NCI-H1105 (cell line): ENCODE data around the gene RGCC.

Source experiments
- DNase-seq: peaks from one replicate; lab custom pipeline; 2025; lab: John Stamatoyannopoulos, UW

The RGCC gene

GRCh38 chr13:41453620-41454019 lies 3.7 kb upstream of the RGCC start:
- DNase-seq: no peak

GRCh38 chr13:41454170-41454569 lies 3.2 kb upstream of the RGCC start:
- no peak for DNase-seq

DNA sequence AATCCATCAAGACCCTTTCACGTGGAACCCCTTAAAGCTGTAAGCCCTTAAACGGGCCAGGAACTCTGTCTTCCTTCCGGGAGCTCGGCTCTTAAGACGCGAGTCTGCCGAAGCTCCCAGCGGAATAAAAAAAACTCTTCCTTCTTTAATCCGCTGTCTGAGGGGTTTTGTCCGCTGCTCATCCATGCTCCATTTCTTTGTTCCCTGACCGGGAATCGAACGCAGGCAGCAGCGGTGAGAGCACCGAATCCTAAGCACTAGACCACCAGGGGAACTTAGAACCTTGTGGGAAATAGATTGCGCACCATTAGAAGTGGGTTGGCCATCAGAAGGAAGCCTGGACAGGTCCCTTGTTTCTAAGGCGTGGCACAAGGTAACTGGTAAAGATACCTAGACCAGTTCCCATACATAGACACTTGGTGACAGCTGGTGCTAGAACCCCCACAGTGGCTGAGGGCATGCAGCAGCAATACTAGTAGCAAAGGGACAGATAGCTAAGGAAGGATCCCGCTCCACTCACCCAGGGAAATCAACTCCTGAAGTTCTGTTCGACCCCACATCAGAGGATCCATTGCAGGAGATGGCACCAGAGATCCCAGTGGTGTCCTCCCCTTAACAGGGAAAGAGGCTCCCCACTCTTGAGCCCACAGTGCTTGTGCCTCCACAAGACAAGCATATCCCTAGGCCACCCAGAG lies 1.5 kb upstream of the RGCC start:
- DNase-seq: no peak

DNA sequence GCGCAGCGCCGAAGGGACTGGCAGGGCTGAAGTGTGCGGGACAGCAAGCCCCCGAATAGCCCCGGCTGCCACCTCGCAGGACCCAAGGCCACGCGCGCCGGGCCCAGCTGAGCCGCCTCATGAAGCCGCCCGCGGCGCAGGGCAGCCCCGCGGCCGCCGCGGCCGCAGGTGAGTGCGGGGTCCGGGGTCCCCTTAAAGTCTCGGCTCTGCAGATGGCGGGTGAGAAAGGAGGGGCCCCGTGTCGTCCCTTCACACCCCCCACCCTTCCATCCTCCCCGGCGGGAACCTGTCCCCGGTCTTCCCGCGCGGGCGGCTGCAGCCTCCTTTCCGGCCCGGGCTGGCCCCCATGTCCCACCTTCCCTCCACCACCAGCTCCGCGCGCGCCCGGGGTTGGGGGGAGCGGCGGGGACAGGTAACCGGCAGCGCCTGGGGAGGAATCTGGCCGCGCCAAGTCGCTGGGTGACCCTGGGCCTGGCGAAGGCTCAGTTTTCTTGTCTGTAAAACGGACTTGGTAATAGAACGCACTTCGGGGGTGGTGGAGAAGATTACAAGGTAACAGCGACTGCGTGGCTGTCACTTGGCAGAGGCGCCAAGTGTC lies 338 bp downstream of the RGCC start:
- no peak for DNase-seq

DNA sequence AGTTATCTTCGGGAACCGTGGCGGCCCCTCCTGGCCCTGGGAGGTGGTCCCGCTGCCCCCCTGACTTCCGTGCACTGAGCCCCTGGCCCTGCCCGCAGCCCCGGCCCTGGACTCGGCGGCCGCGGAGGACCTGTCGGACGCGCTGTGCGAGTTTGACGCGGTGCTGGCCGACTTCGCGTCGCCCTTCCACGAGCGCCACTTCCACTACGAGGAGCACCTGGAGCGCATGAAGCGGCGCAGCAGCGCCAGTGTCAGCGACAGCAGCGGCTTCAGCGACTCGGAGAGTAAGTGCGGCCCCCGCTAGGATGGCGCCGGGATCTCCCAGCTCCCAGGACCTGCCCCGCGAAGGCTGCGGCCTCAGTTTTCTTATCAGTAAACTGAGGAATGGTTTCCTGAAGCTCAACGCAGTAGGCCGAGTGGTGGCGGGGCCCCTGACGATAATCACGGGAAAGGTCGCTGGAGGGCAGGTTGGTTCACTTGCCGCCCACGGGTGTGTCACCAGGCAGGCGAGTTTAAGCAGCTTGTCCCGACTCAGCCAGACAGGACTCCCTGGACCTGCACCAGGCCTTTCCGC lies 924 bp downstream of the RGCC start:
- DNase-seq: no peak

GRCh38 chr13:41458761-41459431 lies 1.5 kb downstream of the RGCC start:
- DNase-seq: no peak

GRCh38 chr13:41459432-41460073 lies 2.2 kb downstream of the RGCC start:
- no peak for DNase-seq

GRCh38 chr13:41460074-41460465 lies 2.7 kb downstream of the RGCC start:
- DNase-seq: no peak

- no peak for DNase-seq
Observed at GRCh38 chr13:41460930-41461329, 3.6 kb downstream of the RGCC start.

DNA sequence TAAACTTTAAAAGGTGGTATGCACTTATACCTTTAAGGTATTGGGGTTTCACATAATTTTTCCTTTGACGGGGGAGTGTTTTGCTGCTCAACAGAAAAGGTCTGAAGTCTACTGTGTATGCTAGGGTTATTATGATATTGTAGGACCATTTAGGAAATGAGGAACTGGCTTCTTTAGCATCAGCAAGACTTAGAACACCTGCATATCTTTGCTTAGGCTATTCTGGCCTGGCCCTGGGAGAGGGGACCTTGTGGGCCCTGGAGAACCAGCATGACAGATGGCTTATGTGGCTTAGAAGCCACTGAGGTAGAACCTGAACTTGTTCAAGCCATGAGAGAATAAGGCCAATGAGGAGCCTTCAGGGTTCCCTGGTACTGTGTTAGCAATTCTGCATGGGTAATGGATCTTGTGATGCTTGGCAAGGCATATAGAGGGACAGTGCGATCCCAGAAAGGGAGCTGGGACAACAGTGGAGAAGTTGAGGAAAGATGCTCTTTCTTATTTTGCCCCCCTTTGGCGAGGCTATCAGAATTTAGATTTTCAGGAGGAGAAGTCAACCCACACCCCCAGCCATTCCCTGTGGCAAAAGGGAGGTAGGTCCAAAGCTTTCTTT lies 4.3 kb downstream of the RGCC start:
- DNase-seq: no peak

DNA sequence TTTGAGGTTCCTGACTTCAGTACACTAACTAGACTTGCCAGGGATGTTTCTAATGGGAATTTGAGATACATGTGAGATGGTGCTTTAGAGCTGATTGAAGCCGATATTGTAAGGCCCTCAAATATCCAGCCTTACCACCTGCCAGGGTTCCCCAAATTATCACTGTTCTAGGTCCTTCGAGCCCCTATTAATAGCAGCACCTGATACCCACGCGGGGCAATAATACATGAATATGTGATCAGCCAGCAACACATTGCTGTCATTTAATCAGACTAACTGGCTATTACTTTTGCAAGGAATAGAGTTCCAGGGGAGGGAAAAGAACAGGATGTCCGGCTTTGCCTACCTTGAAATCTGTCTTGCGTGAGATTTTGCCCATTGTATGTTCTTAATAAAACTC lies 5.1 kb downstream of the RGCC start:
- no peak for DNase-seq

- no peak for DNase-seq
Observed at GRCh38 chr13:41463838-41464602, 6.7 kb downstream of the RGCC start.

DNA sequence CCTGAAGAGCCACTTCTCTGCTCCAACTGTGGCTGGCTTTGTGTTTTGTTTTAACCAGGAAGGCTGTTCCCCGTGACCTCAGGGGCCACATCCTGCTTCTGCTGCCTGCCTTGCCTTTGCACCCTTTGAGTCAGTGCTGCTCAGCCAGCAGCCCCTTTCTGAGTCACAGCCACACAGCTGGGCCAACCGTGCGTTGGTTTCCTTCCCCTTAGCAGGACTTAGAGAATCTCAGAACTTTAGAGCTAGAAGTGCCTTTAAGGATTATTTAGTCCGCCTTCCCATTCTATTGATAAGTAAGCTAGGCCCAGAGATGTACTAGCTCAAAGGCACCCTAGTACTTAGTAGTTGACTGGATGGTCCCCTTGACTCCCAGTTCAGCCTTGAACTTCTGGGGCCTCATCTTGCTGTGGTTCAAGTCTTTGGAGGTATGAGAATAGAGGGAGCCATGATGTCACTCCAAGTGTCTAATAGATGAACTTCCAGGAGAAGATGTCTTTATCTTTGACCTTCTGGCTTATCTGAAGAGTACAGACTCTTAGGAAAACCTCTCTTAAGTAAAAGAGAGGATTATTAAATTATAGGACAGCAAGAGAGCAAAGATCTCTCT lies 8.0 kb downstream of the RGCC start:
- DNase-seq: no peak

DNA sequence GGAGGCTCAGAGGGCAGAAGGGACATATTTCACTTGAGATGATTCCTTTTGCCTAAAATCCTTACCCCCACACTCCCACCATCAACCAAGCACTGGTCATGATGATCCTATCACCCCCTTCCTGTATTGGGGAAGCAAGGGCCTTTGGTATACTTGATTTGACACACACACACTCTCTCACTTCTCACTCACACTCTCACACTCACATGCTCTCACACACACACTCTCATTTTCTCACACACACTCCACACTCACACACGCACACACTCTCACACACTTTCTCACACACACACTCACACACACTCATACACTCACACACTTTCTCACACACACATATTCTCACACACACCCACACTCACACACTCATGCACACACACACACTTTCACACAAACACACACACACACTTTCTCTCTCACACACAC lies 8.6 kb downstream of the RGCC start:
- no peak for DNase-seq

DNA sequence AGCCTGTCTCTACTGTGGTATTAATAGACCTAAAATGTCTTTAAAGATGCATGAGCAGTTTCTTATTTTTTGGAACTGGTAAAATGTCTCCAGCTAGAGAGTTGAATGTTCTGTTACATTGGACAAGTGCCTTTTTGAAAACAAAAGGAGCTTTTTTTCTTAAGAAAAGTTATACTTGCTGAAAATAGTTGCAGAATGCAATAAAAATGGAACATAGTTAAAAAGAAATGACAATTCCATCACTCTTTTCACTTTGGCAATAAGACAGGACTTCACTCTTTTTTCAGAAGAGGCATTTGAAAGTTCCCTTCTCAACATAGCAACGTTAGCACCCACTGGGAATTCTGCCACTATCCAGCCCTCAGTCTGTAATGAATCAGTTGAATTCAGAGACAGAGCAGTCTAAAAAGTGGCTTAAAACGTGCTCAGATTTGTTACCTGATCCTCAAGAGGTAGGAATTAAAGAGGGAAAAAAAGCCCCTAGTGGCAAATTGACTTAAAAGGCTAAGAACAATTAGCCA lies 10.1 kb downstream of the RGCC start:
- no peak for DNase-seq

- DNase-seq: no peak
Observed at GRCh38 chr13:41468631-41469030, 11.3 kb downstream of the RGCC start.

DNA sequence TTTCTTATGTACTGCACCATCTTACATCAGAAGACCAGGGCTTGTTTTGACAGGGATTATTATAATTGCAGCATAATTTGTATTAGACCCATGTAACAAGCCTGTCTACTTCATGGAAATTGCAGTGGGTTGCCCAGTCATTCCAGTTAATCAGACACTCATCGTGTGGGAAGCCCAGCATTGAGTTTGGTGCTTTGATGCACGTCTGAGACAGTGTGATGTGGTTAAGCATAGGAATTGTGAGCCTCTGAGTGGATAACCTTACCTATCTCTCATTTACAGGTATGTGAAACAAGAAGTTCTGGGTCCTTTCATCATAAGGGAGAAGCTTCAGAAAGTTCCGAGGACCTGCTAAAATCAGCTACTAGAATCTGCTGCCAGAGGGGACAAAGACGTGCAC lies 12.8 kb downstream of the RGCC start:
- no peak for DNase-seq

- DNase-seq: no peak
Observed at GRCh38 chr13:41471785-41472184, 14.4 kb downstream of the RGCC start.

DNA sequence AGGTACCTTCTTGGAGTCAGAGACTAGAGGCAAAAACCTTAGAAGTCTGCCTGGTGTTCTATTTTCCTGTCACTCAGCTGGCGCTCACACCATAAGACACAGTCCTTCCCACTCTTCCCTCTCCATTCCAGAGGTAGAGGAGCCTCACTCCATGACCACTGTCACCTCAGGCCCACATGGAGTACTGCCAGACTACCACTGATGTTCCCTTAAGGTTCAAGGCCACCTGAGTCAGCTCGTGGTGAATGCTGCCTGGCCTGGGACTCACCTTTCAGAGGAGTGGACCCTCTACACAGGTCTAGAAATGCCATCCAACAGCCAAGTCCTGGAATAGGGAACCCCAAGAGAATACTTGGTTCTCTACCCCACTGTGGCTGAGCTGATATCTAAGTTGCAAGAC lies 29.9 kb downstream of the RGCC start:
- DNase-seq: no peak

- DNase-seq: no peak
Observed at GRCh38 chr13:41488124-41488523, 30.8 kb downstream of the RGCC start.
